ENCODE results near the gene CHRNE.
A peak's percentile ranks its signal among the peaks of the same experiment; 100 is the strongest.

CHRNE gene

GRCh38 chr17:4948931-4949320 lies 46.0 kb upstream of the CHRNE start:
- CTCF ChIA-PET, result no interaction called here
- POLR2A ChIA-PET (ENCODE audit: low non-redundant PET), result interaction anchor here (0.8 to 1.3 kb wide), 4 partner anchors 9 to 40 kb away, joined by 3 to 6 read pairs (median 4); partner anchors contain the start of genes RNF167 and SLC25A11
- H3K27ac ChIP-seq, result peak overlapping the region; percentile 100
- peak; percentile 90 for DNase-seq (ENCODE audit: low spot score)
- TF ChIP-seq CTCF (conservative IDR thresholded peaks at IDR 0.05; ENCODE audit: low read depth), result no peak

- ChIA-PET POLR2A (ENCODE audit: low non-redundant PET) (interaction anchor here (0.8 to 1.3 kb wide), 4 partner anchors 8 to 39 kb away, joined by 3 to 6 read pairs (median 4); partner anchors contain the start of genes RNF167 and SLC25A11), CTCF (no interaction called here)
- no peak for TF ChIP-seq CTCF (conservative IDR thresholded peaks at IDR 0.05; ENCODE audit: low read depth)
- peak within 1 kb of the TSS; percentile 100 for H3K27ac ChIP-seq
- peak; percentile 90 for DNase-seq (ENCODE audit: low spot score)
Observed at GRCh38 chr17:4948166-4948930, 45.5 kb upstream of the CHRNE start, which contains the start of gene PFN1. Gene PFN1 (minus strand): TSS chr17:4948530. CDS start chr17:4948394, 136 bp downstream.

- peak; percentile 33 for DNase-seq (ENCODE audit: low spot score)
- ChIA-PET CTCF (interaction anchor here (1.2 kb wide), 1 partner anchor 38 kb away, joined by 3 read pairs; no protein-coding TSS in a partner anchor), POLR2A (ENCODE audit: low non-redundant PET) (interaction anchor here (0.7 to 1.3 kb wide), 2 partner anchors 21 to 39 kb away, joined by 4 to 6 read pairs; no protein-coding TSS in a partner anchor)
- TF ChIP-seq CTCF (conservative IDR thresholded peaks at IDR 0.05; ENCODE audit: low read depth), result no peak
- H3K27ac ChIP-seq, result peak overlapping the region; percentile 100
Observed at GRCh38 chr17:4947411-4948165, 44.7 kb upstream of the CHRNE start.

- ChIA-PET POLR2A (ENCODE audit: low non-redundant PET) (interaction anchor here (0.7 kb wide), 1 partner anchor 40 kb away, joined by 4 read pairs; no protein-coding TSS in a partner anchor), CTCF (interaction anchor here (1.2 kb wide), 1 partner anchor 38 kb away, joined by 3 read pairs; no protein-coding TSS in a partner anchor)
- H3K27ac ChIP-seq, result peak overlapping the region; percentile 100
- DNase-seq (ENCODE audit: low spot score), result no peak
- TF ChIP-seq CTCF (conservative IDR thresholded peaks at IDR 0.05; ENCODE audit: low read depth), result no peak
Observed at GRCh38 chr17:4947010-4947410, 44.1 kb upstream of the CHRNE start.

GRCh38 chr17:4946312-4946976 lies 43.5 kb upstream of the CHRNE start:
- ChIA-PET POLR2A (ENCODE audit: low non-redundant PET) (interaction anchor here (1.3 kb wide), 1 partner anchor 23 kb away, joined by 3 read pairs; no protein-coding TSS in a partner anchor), CTCF (interaction anchor here (1.2 kb wide), 1 partner anchor 37 kb away, joined by 3 read pairs; no protein-coding TSS in a partner anchor)
- DNase-seq (ENCODE audit: low spot score), result no peak
- H3K27ac ChIP-seq, result peak overlapping the region; percentile 100
- TF ChIP-seq CTCF (conservative IDR thresholded peaks at IDR 0.05; ENCODE audit: low read depth), result no peak

- TF ChIP-seq CTCF (conservative IDR thresholded peaks at IDR 0.05; ENCODE audit: low read depth), result no peak
Observed at GRCh38 chr17:4945944-4946280, 43.0 kb upstream of the CHRNE start.

More at GRCh38 chr17:4945944-4946280, 43.0 kb upstream of the CHRNE start:
- peak; percentile 31 for DNase-seq (ENCODE audit: low spot score)
- peak overlapping the region; percentile 100 for H3K27ac ChIP-seq
- POLR2A ChIA-PET (ENCODE audit: low non-redundant PET), result interaction anchor here (1.3 kb wide), 1 partner anchor 23 kb away, joined by 3 read pairs; no protein-coding TSS in a partner anchor
- CTCF ChIA-PET, result no interaction called here

Data from RWPE1 (cell line).